Coronary artery (tissue), 2 donors: ENCODE data around the gene FBXL7.

Experiments used
- DNase-seq: peaks from one replicate; pipeline ENCODE4 v3.0.0-alpha.2; 2017; ENCODE audit warnings: low spot score
- H3K27ac ChIP-seq, 2 donors: fragments of 200-600 bp; sonication (generic); one replicate each; pipeline ENCODE4 v1.5.1; 2016 to 2019
- H3K4me3 ChIP-seq: fragments of 200-600 bp; sonication (generic); 2 replicates; pipeline ENCODE4 v1.5.1; 2016; ENCODE audit warnings: mild to moderate bottlenecking, moderate library complexity
- CTCF ChIP-seq: fragments of 200-600 bp; sonication (generic); IDR thresholded peaks from one replicate; pipeline ENCODE4 v1.5.1; 2019; ENCODE audit warnings: antibody characterized with exemption

The FBXL7 gene

GRCh38 chr5:15940905-15941304 lies 440.9 kb downstream of the FBXL7 start:
- no peak for DNase-seq
- H3K27ac ChIP-seq, result no peak overlapping the region
- no peak for TF ChIP-seq CTCF
- no peak overlapping the region for H3K4me3 ChIP-seq

- no peak overlapping the region for H3K4me3 ChIP-seq
- H3K27ac ChIP-seq, result no peak overlapping the region
- DNase-seq, result no peak
- TF ChIP-seq CTCF, result no peak
Measured at GRCh38 chr5:15943487-15943886, 443.5 kb downstream of the FBXL7 start.

GRCh38 chr5:15946026-15946425 lies 446.0 kb downstream of the FBXL7 start:
- no peak overlapping the region for H3K4me3 ChIP-seq
- no peak for DNase-seq
- no peak overlapping the region for H3K27ac ChIP-seq
- TF ChIP-seq CTCF, result no peak

GRCh38 chr5:15948190-15948589 lies 448.2 kb downstream of the FBXL7 start:
- no peak for TF ChIP-seq CTCF
- DNase-seq, result no peak
- no peak overlapping the region for H3K27ac ChIP-seq
- H3K4me3 ChIP-seq, result no peak overlapping the region

GRCh38 chr5:15951126-15951525 lies 451.1 kb downstream of the FBXL7 start:
- no peak for DNase-seq
- Histone ChIP-seq H3K27ac (no peak overlapping the region), H3K4me3 (no peak overlapping the region)
- no peak for TF ChIP-seq CTCF

- no peak for TF ChIP-seq CTCF
- Histone ChIP-seq H3K27ac (no peak overlapping the region), H3K4me3 (no peak overlapping the region)
- no peak for DNase-seq
Measured at GRCh38 chr5:15951550-15951949, 451.6 kb downstream of the FBXL7 start.

- TF ChIP-seq CTCF, result no peak
- Histone ChIP-seq H3K4me3 (no peak overlapping the region), H3K27ac (no peak overlapping the region)
- DNase-seq, result no peak
Measured at GRCh38 chr5:15956622-15957021, 456.6 kb downstream of the FBXL7 start.
